Effector CD8-positive, alpha-beta T cell (primary cell): ENCODE measurements around the gene BTNL8.
"Not testable (repeated sequence)": the region's sequence is repeated elsewhere in the genome, so short reads cannot be mapped to it uniquely, and the experiment has no call there.

Experiments
- DNase-seq: peaks from one replicate; lab custom pipeline; 2025; lab: John Stamatoyannopoulos, UW

Gene BTNL8

DNA sequence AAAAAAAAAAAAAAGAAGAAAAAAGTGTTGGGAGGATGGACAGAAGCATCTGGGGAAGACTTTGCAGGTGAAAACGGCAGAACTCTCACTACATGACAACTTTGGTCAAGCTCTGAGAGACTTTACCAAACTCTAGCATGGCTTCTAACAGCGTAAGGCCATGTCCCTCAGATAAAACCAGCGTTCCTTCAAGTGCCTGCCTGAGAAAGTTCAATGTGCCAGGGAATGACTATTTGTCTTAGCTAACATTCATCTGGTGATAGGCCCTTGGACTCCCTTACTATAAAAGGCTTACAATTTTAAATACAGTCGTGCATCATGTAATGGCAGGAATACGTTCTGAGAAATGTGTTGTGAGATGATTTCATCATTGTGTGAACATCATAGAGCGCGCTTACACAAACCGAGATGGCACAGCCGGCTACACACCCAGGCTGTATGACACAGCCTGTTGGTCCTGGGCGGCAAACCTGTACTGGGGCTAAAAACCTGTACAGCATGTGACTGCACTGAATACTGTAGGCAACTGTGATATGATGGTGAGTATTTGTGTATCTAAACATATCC is 23.0 kb upstream of the BTNL8 start:
- no peak for DNase-seq

- DNase-seq, result not testable (repeated sequence)
These were observed 13.0 kb upstream of the BTNL8 start for GRCh38 chr5:180885845-180886529.

DNA sequence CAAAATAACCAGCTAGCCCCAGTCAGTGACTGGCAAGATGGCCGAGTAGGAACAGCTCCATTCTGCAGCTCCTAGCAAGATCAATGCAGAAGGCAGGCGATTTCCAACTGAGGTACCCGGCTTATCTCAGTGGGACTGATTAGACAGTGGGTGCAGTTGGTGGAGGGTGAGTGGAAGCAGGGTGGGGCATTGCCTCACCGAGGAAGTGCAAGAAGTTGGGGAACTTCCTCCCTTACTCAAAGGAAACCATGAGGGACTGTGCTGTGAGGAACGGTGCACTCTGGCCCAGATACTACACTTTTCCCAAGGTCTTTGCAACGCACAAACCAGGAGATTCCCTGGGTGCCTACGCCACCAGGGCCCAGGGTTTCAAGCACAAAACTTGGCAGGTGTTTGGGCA is 9.6 kb upstream of the BTNL8 start:
- DNase-seq, result no peak

GRCh38 chr5:180895330-180895729 is 3.6 kb upstream of the BTNL8 start:
- not testable (repeated sequence) for DNase-seq

GRCh38 chr5:180900178-180900577 is 1.2 kb downstream of the BTNL8 start:
- DNase-seq, result no peak

- no peak for DNase-seq
These were observed 2.5 kb downstream of the BTNL8 start for GRCh38 chr5:180901319-180902009.

DNA sequence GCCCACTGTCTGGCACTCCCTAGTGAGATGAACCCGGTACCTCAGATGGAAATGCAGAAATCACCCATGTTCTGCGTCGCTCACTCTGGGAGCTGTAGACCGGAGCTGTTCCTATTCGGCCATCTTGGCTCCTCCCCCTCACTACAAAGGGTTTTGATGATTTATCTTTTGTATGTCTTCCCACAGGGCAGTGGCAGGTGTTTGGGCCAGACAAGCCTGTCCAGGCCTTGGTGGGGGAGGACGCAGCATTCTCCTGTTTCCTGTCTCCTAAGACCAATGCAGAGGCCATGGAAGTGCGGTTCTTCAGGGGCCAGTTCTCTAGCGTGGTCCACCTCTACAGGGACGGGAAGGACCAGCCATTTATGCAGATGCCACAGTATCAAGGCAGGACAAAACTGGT is 9.4 kb downstream of the BTNL8 start:
- DNase-seq, result no peak

DNA sequence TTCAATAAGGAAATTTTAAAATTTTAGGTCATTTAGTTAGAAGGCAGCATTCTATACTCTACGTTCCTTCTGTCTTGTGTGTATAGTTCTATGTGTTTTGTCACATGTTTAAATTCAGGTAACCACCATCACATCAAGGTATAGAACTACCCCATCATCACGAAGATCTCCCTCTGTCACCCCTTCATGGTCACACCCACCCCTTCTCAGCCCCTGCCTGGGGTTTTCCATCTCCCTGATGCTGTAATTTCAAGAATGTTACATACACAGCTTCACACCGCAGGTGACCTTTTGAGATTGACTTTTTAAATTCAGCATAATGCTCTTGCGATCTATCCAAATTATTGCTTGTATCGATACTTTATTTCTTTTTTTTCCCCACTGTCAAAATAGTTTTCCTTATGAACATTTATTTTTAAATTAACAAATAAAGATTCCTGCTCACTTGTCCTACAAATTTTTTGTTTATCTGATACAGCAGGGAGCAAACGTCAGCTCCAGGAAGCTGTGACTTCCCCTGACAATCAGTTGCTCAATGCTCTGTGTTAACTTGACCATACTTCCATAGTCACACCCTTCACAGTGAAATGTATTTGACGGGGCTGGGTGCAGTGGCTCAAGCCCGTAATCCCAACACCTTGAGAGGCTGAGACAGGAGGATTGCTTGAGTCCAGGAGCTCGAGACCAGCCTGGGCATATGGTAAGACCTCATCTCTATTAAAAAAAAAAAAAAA is 10.2 kb downstream of the BTNL8 start:
- DNase-seq, result no peak

GRCh38 chr5:180909782-180910181 is 10.8 kb downstream of the BTNL8 start:
- no peak for DNase-seq

DNA sequence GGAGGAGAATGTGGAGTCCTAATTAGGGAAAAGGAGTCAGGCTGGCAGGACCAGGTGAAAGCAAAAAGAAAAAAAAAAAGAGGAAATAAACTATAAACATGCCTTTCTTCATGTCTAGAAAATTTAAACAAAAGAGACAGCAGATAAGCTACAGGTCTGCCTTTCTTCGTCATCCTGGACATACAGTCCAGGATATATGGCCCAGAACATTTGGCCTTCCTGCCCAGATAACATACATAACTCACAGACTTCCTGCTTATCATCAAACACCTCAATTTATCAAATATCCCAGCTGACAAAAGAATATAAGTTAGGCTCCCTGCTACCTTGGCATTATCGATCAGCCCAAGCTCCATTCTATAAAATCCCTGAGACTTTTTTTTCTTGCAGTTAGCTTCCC is 11.2 kb downstream of the BTNL8 start:
- DNase-seq, result no peak

GRCh38 chr5:180910735-180911134 is 11.8 kb downstream of the BTNL8 start:
- no peak for DNase-seq

- DNase-seq, result no peak
These were observed 15.7 kb downstream of the BTNL8 start for GRCh38 chr5:180914646-180915045.

DNA sequence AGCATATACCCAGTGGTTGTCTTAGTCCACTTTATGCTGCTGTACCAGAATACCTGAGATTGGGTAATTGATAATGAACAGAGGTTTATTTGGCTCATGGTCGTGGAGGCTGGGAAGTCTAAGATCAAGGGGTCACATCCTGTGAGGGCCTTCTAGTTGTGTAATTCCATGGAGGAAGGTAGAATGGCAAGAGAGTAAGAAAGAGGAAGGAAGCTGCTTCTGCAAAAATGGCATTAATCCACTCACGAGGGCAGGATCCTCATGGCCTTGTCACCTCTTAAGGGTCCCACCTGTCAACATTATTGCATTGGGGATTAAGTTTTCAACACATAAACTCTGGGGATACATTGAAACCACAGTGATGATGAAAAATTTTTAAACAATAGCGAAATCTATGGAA is 17.0 kb downstream of the BTNL8 start:
- DNase-seq, result no peak

DNA sequence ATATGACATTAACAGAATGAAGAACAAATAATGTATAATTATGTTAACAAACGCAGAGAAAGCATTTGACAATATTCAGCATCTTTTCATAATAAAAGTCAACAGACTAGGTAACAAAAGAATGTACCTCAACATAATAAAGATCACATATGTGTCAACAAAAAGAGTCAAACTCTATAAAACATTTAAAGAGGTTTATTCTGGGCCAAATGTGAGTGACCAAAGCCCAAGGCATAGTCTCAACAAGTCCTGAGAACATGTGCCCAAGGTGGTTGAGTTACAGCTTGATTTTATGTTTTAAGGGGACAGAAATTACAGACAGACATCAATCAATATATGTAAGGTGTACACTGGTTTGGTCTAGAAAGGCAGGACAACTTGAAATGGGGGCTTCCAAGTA is 19.4 kb downstream of the BTNL8 start:
- DNase-seq, result no peak

GRCh38 chr5:180920710-180921109 is 21.8 kb downstream of the BTNL8 start:
- DNase-seq, result no peak

DNA sequence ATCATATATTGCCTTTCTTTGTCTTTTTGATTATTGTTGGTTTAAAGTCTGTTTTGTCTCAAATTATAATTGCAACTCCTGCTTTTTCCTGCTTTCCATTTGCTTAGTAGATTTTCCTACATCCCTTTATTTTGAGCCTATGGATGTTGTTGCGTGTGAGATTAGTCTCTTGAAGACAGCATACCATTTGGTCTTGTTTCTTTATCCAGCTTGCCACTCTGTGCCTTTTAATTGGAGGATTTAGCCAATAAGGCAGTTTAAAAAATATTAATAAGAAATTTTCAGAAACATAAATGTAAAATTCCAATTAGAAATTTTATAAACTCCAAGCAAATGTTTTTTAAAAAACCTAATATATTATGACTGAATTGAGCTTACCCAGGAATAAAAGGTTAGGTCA is 24.0 kb downstream of the BTNL8 start:
- no peak for DNase-seq

GRCh38 chr5:180932660-180933059 is 33.7 kb downstream of the BTNL8 start:
- no peak for DNase-seq

DNA sequence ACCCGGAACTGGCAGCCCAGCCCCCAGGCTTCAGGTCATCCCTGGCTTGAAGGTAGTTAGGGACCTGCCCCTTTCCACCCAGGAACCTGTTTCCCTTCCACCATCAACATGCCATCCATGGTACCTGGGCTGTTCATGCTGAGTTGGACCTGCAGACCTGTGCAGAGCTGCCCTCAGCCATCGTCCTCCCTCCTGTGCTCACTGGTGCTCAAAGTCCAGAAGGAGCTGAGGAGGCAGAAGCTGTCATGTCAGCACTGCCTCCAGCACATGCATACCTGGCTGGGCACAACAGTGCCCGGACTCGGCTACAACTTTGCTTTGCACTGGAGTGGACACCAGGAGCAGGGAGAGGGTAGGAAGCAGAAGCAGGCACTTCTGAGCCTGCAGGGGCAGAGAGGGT is 36.2 kb downstream of the BTNL8 start:
- no peak for DNase-seq

DNA sequence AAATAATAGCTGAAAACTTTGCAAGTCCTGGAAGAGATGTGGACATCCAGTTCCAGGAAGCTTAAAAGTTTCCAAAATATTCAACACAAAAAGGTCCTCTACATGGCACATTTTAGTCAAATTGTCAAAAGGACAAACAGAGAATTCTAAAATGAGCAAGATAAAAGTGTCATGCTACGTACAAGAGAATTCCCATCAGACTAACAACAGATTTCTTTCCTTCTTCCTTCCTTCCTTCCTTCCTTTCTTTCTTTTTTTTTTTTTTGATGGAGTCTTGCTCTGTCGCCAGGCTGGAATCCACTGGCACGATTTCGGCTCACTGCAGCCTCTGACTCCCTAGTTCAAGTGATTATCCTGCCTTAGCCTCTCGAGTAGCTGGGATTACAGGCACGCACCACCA is 39.3 kb downstream of the BTNL8 start:
- DNase-seq, result no peak

GRCh38 chr5:180950291-180950949 is 51.5 kb downstream of the BTNL8 start:
- DNase-seq, result no peak

GRCh38 chr5:180959661-180960060 is 60.7 kb downstream of the BTNL8 start:
- no peak for DNase-seq

- no peak for DNase-seq
These were observed 61.2 kb downstream of the BTNL8 start for GRCh38 chr5:180960209-180960608.
